Right lung (tissue), 5 donors: ENCODE results near the gene TLK2. TPM values are rescaled to one million over a fixed set of nuclear protein-coding genes. Genes with fewer than 3 reads are reported as not detected.
"Not testable (repeated sequence)": the region's sequence is repeated elsewhere in the genome, so short reads cannot be mapped to it uniquely, and the experiment has no call there.

Experiments used
- DNase-seq, 2 donors: peaks; one replicate each; pipeline ENCODE4 v3.0.0-alpha.2; 2013
- polyA plus RNA-seq, 5 donors: library from polyadenylated mRNA; unstranded; fragments of 120-200 nt; gene quantifications; one replicate each; pipeline versions ENCODE4 v1.2.1 to v1.2.3, GENCODE V29; 2013; ENCODE audit warnings: inconsistent platforms in 1 of 5, low replicate concordance in 1 of 5; ENCODE audit not compliant: insufficient read length in 5 of 5, insufficient read depth in 1 of 5

TLK2 gene
- polyA plus RNA-seq, 5 donors = 55.2 to 73.9 (median 70.2) TPM

GRCh38 chr17:62596662-62597061 is 118.0 kb downstream of the TLK2 start:
- no peak for DNase-seq

- DNase-seq = no peak
Observed at GRCh38 chr17:62597150-62597549, 118.5 kb downstream of the TLK2 start.

DNA sequence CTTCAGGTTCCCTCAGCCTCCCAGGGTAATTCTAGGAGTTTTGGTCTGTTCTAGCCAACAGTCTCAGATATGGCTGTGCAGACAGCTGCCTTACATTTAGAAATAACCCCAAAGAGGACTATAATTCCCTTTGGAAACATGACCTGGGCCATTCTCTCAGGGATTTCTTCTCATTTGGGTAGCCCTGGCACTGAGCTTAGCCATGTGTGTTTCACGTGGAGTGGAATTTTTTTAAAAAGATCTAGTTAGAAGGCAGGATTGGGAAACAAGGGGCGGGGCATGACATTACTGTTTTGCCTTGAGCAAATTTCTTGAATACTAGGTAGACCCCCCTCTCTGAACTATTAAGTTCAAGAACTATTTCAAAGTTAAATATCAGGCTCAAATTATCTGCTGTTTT is 119.3 kb downstream of the TLK2 start:
- no peak for DNase-seq

- no peak for DNase-seq
Observed at GRCh38 chr17:62599964-62600657, 121.5 kb downstream of the TLK2 start.

DNA sequence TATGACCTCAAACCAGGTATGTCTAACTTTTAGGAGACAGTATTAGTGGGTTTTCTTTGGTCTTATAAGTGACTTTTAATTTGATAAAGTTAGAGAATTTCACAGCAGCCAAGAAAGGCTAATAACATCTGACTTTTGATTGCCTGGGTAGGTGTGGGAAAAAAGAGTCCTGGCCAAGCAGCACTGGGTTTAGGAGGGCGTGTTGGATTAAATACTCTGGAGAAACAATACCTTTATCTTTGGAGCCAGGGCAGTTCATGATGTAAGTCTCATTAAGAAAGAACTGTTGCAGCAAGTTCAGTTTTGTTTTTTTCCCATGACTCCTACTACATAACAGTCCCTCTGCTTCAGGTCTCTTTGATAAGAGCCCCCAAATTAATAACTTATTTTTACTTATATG is 122.2 kb downstream of the TLK2 start:
- DNase-seq = no peak

GRCh38 chr17:62601471-62601870 is 122.8 kb downstream of the TLK2 start:
- DNase-seq = no peak

- DNase-seq = not testable (repeated sequence)
Observed at GRCh38 chr17:62603783-62604182, 125.2 kb downstream of the TLK2 start.

DNA sequence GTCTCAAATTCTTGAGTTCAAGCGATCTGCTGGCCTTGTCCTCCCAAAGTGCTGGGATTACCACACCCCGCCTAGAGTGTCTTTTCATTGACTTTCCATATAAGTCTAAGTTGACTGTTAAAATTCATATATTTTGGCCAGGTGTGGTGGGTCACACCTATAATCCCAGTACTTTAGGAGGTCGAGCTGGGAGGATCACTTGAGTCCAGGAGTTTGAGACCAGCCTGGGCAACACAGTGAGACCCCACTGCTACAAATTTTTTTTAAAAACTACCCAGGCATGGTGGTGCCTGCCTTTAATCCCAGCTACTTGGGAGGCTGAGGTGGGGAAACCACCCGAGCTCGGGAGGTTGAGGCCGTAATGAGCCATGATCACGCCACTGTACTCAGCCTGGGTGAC is 127.0 kb downstream of the TLK2 start:
- no peak for DNase-seq

DNA sequence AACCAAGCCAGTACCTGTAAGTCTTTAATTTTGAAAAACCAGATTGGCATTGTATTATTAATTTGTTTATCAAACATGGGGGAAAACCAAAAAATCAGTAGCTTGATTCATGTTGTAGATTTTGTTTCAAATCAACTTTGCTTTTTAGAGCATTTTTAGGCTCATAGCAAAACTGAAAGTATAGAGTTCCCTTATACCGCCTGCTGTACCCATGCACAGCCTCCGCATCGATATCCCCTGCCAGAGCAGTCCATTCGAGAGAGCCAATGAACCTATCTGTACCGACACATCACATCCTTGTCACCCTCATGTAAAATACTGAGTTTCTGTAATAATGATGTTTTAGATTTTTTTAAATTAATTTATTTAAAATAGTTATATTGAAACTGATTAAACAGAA is 132.7 kb downstream of the TLK2 start:
- DNase-seq = no peak

GRCh38 chr17:62611728-62612127 is 133.1 kb downstream of the TLK2 start:
- no peak for DNase-seq

- not testable (repeated sequence) for DNase-seq
Observed at GRCh38 chr17:62612289-62612688, 133.7 kb downstream of the TLK2 start.

DNA sequence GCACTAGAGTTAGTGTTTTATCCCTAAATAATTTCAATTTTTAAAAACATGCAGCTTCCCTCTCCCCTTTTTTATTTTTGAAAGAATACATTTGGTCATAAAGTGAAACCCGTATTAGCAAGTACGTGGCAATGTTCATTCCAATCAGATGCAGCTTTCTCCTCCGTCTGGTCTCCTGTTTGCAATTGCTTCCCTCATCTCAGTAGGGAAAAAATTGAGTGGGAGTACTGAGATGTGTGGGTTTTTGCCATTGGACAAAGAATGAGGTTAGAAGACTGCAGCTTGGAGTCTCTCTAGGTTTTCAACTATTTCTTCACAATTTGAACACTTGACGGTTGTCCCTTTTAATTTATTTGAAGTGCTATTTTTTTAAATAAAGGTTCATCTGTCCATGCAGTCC is 134.5 kb downstream of the TLK2 start:
- not testable (repeated sequence) for DNase-seq

GRCh38 chr17:62614142-62614541 is 135.5 kb downstream of the TLK2 start:
- DNase-seq = peak; percentile 23 to 42

- DNase-seq = no peak
Observed at GRCh38 chr17:62615503-62615902, 136.9 kb downstream of the TLK2 start.

GRCh38 chr17:62616993-62617893 is 138.6 kb downstream of the TLK2 start:
- no peak for DNase-seq

DNA sequence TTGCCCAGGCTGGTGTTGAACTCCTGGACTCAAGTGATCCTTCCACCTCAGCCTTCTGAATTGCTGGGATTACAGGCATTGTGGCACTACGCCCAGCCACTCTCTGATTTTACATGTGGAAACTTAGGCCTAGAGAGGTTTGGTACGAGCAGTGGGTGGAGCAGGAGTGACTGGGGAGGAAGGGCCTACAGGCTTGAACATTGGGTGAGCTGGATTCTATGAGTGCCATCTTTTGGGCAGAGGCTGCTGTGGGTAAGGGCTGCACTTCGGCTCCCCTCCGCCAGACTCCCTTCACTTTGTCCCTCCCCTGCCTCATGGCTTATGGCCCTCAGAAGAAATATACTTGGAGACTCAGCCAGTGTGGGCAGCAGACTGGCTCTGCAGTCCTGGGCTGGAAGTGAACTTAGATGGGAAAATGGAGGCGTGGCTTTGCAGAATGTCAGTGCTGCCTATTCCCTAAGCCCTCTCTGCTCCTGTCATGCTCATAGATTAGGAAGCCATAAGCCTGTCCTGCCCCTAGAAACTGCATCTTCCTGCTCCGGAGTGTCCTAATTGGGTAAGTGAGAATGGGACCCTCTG is 139.4 kb downstream of the TLK2 start:
- no peak for DNase-seq

GRCh38 chr17:62618647-62619416 is 140.2 kb downstream of the TLK2 start:
- no peak for DNase-seq

DNA sequence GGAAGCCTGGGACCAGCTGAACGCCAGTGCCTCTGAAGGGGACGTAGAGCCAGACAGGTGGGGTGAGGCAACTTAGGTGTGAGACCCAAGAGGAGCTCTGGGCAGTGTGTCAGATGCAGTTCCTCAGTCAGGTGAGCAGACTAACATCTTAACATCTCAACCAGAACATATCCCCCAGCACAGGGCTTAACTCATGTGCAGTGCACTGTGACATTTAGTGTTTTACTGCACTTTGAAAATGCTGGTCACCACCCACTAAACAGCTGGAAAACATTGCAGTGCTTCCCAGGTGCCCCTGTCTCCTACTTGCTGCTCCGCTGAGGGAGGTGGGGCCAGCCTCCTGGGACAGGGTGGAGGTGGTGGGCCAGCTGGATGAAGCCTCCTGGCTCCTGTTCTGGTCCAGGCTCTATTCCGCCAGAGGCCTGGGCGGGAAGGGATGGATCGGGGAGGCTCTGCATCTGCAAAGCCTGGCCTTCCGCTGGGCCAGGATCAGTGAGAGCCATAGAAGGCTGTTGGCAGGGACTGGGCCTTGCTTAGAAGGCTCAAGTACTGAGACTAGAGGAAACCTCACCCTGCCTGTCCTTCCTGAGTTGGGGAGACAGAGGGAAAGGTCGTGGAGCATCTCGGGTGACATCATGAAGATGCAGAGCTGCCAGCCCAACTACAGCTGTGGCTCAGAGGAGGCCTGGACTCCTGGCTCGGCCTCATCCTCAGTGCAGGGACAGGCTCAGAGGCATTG is 141.0 kb downstream of the TLK2 start:
- DNase-seq = no peak

DNA sequence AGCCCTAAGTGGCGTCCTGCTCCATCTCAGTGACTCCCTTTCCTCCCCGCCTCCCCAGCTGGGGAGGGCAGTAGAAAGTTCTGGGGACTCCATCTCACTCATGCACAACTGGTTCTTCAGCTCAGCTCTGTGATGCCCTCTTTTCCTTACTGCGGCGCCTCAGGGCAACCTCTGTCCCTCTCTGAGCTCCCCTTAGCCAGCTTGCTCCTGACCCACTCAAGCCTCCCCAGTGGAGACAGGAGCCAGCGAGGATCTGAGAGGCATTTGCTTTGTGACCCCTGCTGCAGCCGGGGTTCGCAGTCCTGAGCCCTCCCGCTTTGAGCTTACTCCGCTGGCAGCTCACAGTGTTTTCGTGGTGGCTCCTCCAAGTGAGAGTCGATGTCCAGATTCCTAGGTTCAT is 142.6 kb downstream of the TLK2 start:
- DNase-seq = no peak

GRCh38 chr17:62625184-62625869 is 146.7 kb downstream of the TLK2 start:
- DNase-seq = no peak

- no peak for DNase-seq
Observed at GRCh38 chr17:62625870-62626200, 147.2 kb downstream of the TLK2 start.
